ENCODE data around the gene TMEM63B.
"Not testable (repeated sequence)": the region's sequence is repeated elsewhere in the genome, so short reads cannot be mapped to it uniquely, and the experiment has no call there.

The TMEM63B gene

GRCh38 chr6:44127186-44128019, at the start of gene TMEM63B, which contains the start of gene MRPL14:
TMEM63B (plus strand) TSS chr6:44127554; CDS start chr6:44134585, 7,031 bp downstream.
MRPL14 (minus strand) TSS chr6:44127452; CDS start chr6:44116611, 10,841 bp downstream.
- DNase-seq = peak; percentile 88 to 91

GRCh38 chr6:44078219-44078826, 49.0 kb upstream of the TMEM63B start:
- DNase-seq = no peak

- peak; percentile 59 to 77 for DNase-seq
These were observed 48.3 kb upstream of the TMEM63B start for GRCh38 chr6:44078827-44079671.

- no peak for DNase-seq
These were observed 47.7 kb upstream of the TMEM63B start for GRCh38 chr6:44079672-44080071.

- DNase-seq = no peak
These were observed 46.5 kb upstream of the TMEM63B start for GRCh38 chr6:44080561-44081521.

GRCh38 chr6:44081753-44082152, 45.6 kb upstream of the TMEM63B start:
- no peak for DNase-seq

- no peak for DNase-seq
These were observed 44.5 kb upstream of the TMEM63B start for GRCh38 chr6:44082872-44083321.

- no peak for DNase-seq
These were observed 42.9 kb upstream of the TMEM63B start for GRCh38 chr6:44084231-44085014.

- no peak for DNase-seq
These were observed 42.1 kb upstream of the TMEM63B start for GRCh38 chr6:44085219-44085618.

GRCh38 chr6:44086931-44087574, 40.3 kb upstream of the TMEM63B start:
- no peak for DNase-seq

- no peak for DNase-seq
These were observed 39.7 kb upstream of the TMEM63B start for GRCh38 chr6:44087623-44088022.

GRCh38 chr6:44088827-44089590, 38.3 kb upstream of the TMEM63B start:
- no peak for DNase-seq

- DNase-seq = no peak
These were observed 36.9 kb upstream of the TMEM63B start for GRCh38 chr6:44090465-44090864.

- not testable (repeated sequence) for DNase-seq
These were observed 36.0 kb upstream of the TMEM63B start for GRCh38 chr6:44091356-44091755.

GRCh38 chr6:44091981-44092884, 35.1 kb upstream of the TMEM63B start:
- no peak for DNase-seq

GRCh38 chr6:44093066-44093465, 34.3 kb upstream of the TMEM63B start:
- DNase-seq = no peak

- no peak for DNase-seq
These were observed 33.5 kb upstream of the TMEM63B start for GRCh38 chr6:44093750-44094402.
